Stimulated activated CD8-positive, alpha-beta memory T cell treated with anti-CD3 and anti-CD28 coated beads, Interleukin-2, amount 100 ng/mL, for 1 hour (primary cell): Measurements from ENCODE around the gene CSNK1E.

Experiments
- DNase-seq, 2 donors: peaks; one replicate each; pipeline ENCODE4 v3.0.0-alpha.2; 2020; ENCODE audit warnings: low read depth in 2 of 2

The CSNK1E gene

GRCh38 chr22:38273135-38273826, 44.0 kb downstream of the CSNK1E start:
- DNase-seq, result no peak

GRCh38 chr22:38272373-38273134, 44.7 kb downstream of the CSNK1E start, which contains the start of gene TMEM184B:
TSS of gene TMEM184B (minus strand) at chr22:38273010. CDS start at chr22:38247961, 25,049 bp downstream.
- DNase-seq, result peak; percentile 64 to 68

- DNase-seq, result no peak
Measured at GRCh38 chr22:38271927-38272372, 45.3 kb downstream of the CSNK1E start.

GRCh38 chr22:38271101-38271500, 46.1 kb downstream of the CSNK1E start:
- no peak for DNase-seq

- no peak for DNase-seq
Measured at GRCh38 chr22:38270091-38270992, 46.9 kb downstream of the CSNK1E start.

GRCh38 chr22:38269466-38269865, 47.8 kb downstream of the CSNK1E start:
- no peak for DNase-seq

- peak; percentile 19 to 21 for DNase-seq
Measured at GRCh38 chr22:38267086-38267485, 50.1 kb downstream of the CSNK1E start.

- DNase-seq, result no peak
Measured at GRCh38 chr22:38266120-38266519, 51.1 kb downstream of the CSNK1E start.

GRCh38 chr22:38264322-38264843, 52.9 kb downstream of the CSNK1E start:
- DNase-seq, result no peak

- DNase-seq, result no peak
Measured at GRCh38 chr22:38262051-38262795, 55.0 kb downstream of the CSNK1E start.

GRCh38 chr22:38260761-38261681, 56.2 kb downstream of the CSNK1E start:
- DNase-seq, result no peak

GRCh38 chr22:38259370-38259769, 57.9 kb downstream of the CSNK1E start:
- DNase-seq, result no peak

- no peak for DNase-seq
Measured at GRCh38 chr22:38258895-38259294, 58.3 kb downstream of the CSNK1E start.

GRCh38 chr22:38257650-38258250, 59.5 kb downstream of the CSNK1E start:
- no peak for DNase-seq

- no peak for DNase-seq
Measured at GRCh38 chr22:38257181-38257580, 60.1 kb downstream of the CSNK1E start.

- DNase-seq, result no peak
Measured at GRCh38 chr22:38255697-38256096, 61.5 kb downstream of the CSNK1E start.

- no peak for DNase-seq
Measured at GRCh38 chr22:38251341-38251692, 65.9 kb downstream of the CSNK1E start.

GRCh38 chr22:38250643-38251340, 66.4 kb downstream of the CSNK1E start:
- DNase-seq, result no peak
